GM19023 (cell line): Measurements from ENCODE around the gene SPANXD.
"Not testable (repeated sequence)": the region's sequence is repeated elsewhere in the genome, so short reads cannot be mapped to it uniquely, and the experiment has no call there.

Experiments used
- ATAC-seq: cut with Tn5 transposase; IDR thresholded peaks from one replicate; pipeline ENCODE4 v1.9.1; 2021; ENCODE audit warnings: mild to moderate bottlenecking, moderate library complexity; ENCODE audit not compliant: unreplicated experiment

The SPANXD gene, protein sequence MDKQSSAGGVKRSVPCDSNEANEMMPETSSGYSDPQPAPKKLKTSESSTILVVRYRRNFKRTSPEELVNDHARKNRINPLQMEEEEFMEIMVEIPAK

GRCh38 chrX:141698639-141699038 lies at the start of gene SPANXD:
TSS of gene SPANXD (minus strand) at chrX:141698739. CDS start at chrX:141698405, 334 bp downstream.
- ATAC-seq = not testable (repeated sequence)

DNA sequence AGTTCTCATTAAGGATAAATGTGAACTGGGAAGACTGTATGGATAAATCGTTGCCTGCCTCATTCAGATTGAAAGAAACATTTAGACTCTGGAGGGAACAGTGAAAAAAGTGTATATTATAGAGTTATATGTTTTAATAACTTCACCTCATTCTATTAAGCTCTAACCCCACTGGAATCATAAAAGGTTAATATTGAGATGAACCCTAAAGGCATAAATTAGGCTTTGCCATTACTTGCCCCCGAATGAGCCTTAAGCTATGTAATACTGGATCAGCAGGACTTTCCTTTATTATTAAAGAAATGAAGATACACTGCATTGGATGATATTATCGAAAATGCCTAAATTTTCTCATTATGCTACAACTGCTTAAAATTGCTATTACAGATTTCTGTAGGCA lies 44.1 kb upstream of the SPANXD start:
- no peak for ATAC-seq

GRCh38 chrX:141736656-141737055 lies 38.1 kb upstream of the SPANXD start:
- no peak for ATAC-seq

DNA sequence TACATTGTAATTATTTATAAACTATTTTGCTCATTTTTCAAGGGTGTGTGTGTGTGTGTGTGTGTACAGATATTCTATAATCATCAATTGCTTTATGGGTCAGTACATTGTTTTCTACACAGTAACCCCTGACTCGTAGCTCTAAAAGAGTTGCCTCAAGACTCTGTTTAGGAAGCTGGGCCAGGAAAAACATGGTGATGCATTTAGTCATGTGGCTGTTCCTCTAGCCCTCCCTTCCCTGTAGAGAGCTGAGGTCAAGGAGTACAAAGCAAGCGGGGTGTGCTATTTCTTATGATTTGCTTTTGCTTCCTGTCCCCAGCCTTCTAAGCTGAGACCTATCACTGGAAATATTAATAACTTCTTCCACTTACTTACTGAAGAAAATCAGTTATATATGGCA lies 34.8 kb upstream of the SPANXD start:
- ATAC-seq = no peak

- ATAC-seq = no peak
These were observed 33.5 kb upstream of the SPANXD start for GRCh38 chrX:141732031-141732430.

- ATAC-seq = no peak
These were observed 25.6 kb upstream of the SPANXD start for GRCh38 chrX:141724186-141724585.

GRCh38 chrX:141714680-141715079 lies 16.1 kb upstream of the SPANXD start:
- ATAC-seq = no peak

- no peak for ATAC-seq
These were observed 2.5 kb upstream of the SPANXD start for GRCh38 chrX:141701072-141701471.

DNA sequence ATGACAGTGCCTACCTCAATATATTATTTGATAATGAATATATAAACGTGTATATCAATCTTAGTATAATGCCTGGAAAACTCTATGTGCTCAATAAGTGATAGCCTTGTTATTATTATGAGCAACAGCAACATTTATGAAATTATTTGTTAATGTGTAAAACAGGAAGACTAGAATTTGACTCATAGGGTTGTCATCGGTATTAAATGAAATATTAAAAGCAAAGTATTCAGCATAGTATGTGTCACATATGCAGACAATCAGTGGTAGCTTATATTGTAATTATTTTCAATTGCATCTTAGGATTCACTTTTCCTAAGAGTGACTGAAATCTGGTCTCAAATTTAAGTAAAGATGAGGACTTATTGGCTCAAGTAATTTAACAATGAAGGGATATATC lies 24.6 kb downstream of the SPANXD start:
- no peak for ATAC-seq

GRCh38 chrX:141669689-141670088 lies 28.9 kb downstream of the SPANXD start:
- ATAC-seq = no peak

GRCh38 chrX:141668371-141668770 lies 30.2 kb downstream of the SPANXD start:
- no peak for ATAC-seq

DNA sequence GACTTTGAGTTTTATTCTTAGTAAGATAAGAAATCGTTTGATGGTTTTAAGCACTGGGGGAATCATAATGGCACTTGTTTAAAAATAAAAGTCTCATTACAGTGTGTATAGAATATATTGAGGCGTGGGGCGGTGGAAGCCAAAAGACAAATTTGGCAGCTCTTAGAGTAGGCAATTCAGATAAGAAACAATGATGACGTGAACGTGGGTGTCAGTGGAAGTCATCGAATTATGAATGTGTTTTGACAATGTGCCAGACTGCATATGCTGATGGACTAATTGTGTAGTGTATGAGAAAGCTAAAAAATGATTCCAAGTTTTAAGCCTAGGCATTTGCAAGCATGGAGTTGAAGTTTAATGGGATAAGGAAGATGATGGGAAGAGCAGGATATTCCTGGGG lies 35.8 kb downstream of the SPANXD start:
- ATAC-seq = no peak

DNA sequence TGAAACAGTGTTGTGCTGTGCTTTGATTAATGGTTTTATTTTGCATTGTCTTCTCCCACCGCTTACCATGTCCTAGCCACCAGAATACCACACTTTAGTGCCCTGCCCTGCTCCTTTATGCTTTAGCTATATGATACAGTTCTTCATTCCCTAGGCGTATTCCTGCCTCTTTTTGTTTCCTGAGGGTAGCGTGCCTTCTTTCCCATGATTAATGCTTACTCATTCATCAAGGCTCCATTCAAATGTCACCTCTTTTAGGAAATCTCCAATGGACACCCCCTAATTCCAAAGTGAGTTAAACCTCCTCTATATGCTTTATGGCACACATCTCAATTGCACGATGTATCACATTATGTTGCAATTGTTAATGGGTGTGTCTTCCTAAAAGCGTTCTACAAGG lies 46.3 kb downstream of the SPANXD start:
- no peak for ATAC-seq
